Measurements from ENCODE around the gene PTMA.
A peak's percentile ranks its signal among the peaks of the same experiment; 100 is the strongest.

Gene PTMA

DNA sequence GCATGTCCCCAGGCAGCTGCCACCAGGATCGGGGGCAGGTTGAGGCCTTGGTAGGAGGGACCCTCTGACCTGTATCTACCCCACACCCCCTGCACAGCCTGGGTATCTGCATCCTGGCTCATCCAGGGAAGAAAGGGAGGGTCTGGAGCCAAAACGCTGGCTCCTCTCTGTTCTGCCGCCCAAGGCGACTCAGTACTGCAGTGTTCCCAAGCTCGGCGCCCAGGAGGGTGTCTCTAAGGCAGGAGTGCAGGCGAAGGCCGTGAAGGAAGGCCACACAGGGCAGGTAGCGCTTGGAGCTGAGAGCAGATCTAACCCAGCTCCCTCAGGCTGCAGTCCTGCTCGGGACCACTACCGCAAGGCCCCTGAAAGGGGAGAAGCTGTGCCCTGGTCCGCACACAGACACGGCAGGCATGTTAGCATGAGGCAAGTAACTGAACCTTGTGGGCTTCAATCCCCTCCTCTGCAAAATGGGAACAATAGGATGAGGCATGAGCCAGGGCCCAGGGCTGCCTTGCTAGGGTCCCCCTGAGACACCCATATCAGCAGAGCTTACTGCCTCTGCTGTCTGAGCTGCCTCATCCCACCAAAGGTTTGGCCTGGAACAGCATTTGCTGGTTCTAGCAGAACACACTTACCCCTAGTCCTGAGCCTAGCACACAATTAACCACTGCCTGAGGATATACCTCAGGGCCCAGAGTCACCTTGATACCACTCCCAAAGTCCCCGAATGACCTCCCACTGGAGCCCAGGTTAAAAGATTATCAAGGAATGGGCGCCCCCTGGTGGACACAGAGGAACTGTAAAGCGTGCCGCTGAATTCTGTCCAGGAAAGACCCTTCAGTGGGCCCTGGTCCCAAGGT is 6.5 kb downstream of the PTMA start:
- H3K4me3 ChIP-seq (ENCODE audit: low read depth, low read length): no peak overlapping the region
- TF ChIP-seq, protein P1, sequence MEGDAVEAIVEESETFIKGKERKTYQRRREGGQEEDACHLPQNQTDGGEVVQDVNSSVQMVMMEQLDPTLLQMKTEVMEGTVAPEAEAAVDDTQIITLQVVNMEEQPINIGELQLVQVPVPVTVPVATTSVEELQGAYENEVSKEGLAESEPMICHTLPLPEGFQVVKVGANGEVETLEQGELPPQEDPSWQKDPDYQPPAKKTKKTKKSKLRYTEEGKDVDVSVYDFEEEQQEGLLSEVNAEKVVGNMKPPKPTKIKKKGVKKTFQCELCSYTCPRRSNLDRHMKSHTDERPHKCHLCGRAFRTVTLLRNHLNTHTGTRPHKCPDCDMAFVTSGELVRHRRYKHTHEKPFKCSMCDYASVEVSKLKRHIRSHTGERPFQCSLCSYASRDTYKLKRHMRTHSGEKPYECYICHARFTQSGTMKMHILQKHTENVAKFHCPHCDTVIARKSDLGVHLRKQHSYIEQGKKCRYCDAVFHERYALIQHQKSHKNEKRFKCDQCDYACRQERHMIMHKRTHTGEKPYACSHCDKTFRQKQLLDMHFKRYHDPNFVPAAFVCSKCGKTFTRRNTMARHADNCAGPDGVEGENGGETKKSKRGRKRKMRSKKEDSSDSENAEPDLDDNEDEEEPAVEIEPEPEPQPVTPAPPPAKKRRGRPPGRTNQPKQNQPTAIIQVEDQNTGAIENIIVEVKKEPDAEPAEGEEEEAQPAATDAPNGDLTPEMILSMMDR (IDR thresholded peaks at IDR 0.05; ENCODE audit: borderline replicate concordance, insufficient read depth, low read depth, low read length): peak; percentile 76

DNA sequence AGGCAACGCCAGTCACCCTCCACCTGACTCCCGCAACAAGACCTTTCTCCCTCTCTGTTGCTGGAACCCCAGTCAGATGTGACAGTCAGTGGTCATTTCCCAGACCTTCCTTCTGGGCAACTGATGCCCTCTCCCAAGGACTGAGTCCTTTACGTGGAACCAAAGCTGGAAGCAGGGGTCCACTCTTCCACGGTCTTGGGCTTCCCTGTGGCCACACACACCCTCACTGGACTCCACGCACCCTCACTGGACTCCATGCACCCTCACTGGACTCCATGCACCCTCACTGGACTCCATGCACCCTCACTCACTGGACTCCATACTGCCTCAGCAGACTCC is 7.1 kb downstream of the PTMA start:
- TF ChIP-seq, protein P1 (IDR thresholded peaks at IDR 0.05; ENCODE audit: borderline replicate concordance, insufficient read depth, low read depth, low read length): no peak

DNA sequence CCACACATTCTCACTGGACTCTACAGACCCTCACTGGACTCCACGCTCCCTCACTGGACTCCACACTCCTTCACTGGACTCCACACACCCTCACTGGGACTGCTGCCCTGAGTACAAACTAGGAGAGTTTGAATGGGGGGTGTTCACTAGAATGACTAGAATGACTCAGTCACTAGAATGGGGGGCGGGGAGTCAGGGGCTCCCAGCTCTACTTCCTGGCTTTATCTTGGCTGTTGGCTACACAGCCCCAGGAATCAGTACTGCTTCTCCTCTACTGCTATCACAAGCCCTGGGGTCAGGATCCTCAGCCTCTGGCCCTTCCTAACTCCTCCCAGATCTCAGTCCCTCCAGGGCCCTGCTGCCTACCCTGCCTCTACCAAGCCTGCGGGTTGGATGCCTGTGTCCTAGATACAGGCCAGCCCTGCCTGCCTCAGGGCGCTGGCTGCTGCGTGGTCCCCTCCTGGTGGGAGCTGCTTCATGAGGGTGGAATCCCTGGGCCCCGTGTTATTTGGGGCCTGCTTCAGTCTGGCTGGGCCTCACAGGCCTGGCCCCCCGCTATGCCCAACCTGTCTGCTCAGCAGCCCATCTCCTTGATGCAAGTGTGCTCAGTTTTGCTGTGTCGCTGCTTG is 7.8 kb downstream of the PTMA start:
- TF ChIP-seq, protein P1 (IDR thresholded peaks at IDR 0.05; ENCODE audit: borderline replicate concordance, insufficient read depth, low read depth, low read length): no peak
- H3K4me3 ChIP-seq (ENCODE audit: low read depth, low read length): no peak overlapping the region

More for the DNA sequence above, 7.1 kb downstream of the PTMA start:
- H3K4me3 ChIP-seq (ENCODE audit: low read depth, low read length): no peak overlapping the region

DNA sequence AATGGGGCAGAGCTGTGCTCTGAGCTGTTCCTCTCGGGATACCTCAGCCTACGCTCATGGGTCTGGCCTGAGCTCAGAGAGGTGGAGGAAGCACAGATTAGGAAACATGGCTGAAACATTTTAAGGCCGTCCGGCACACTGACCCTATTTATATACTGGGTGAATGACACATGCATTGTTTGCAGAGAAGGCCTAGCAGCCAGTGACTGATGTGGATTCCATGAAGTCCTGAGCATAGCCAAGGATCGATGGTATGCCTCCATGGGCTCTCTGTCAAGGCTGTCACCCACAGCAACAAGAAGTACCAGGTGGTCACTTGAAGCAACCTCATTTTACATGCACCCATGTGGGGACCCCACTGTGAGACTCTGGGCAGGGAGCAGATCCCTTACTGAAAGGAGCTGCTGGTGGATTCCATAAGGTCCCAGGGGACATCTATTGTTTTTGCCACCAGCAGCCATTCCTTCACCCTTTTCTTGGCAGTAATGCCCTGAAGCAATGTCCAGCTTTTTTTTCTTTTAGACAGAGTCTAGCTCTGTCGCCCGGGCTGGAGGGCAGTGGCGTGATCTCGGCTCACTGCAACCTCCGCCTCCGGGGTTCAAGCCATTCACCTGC is 8.4 kb downstream of the PTMA start:
- H3K4me3 ChIP-seq (ENCODE audit: low read depth, low read length): no peak overlapping the region
- TF ChIP-seq, protein P1 (IDR thresholded peaks at IDR 0.05; ENCODE audit: borderline replicate concordance, insufficient read depth, low read depth, low read length): no peak

DNA sequence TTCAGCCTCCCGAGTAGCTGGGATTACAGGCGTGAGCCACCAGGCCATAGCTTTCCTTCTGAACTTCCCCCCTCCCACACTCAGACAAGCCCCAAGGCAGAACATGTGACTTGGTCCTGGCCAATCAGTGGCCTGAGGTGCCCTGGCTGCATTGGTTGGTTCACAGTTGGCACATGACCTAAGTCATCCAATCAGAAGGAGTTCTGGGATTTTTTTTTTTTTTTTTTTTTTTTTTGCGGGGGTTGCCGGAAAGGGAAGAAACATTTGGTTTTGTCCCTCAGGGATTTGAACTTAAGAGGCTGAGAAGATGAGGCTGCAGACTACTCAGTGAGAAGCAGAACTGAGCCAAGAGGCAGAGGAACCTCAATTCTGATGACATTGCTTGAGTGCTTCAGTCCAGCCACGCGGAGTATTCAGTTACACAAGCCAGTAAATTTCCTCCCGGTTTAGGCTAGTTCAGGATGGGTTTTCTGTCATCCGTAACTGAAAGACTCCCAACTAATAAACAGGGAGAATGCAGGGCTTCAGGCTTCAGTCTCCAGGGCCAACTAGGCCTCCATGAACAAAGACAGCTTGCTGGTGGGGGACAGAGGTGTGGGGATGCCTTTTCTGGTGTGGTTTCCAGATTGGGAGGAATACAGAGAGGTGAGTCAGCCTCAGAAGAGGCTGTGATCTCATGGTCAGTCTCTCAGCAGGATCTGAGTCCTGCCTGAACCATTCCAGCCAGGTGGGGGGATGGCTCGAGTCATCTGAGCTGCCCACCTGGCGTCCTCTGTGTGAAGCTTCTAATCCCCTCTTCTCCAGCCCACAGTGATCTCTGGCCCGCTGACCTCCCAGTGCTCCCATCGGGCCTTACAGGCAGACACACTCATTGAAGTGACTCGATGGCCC is 9.2 kb downstream of the PTMA start:
- H3K4me3 ChIP-seq (ENCODE audit: low read depth, low read length): no peak overlapping the region
- TF ChIP-seq, protein P1 (IDR thresholded peaks at IDR 0.05; ENCODE audit: borderline replicate concordance, insufficient read depth, low read depth, low read length): no peak

DNA sequence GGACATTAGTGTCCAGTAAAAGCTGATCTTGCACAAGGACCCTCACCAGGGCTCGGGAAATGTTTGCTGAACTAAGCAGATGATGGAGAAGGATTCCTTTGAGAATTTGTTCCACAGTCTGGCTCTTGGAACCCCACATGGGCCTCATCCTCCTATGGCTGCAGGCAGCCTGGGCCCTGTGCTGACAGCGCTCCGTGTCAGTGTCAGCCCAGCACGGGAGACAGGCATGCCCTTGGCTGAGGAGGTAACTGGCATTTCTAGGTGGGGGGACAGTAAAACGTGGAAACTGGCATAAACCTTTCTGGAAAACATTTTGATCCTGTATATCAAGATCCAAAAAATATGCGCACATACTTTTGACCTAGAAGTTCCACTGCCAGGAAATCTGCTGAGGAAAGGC is 10.5 kb downstream of the PTMA start:
- TF ChIP-seq, protein P1 (IDR thresholded peaks at IDR 0.05; ENCODE audit: borderline replicate concordance, insufficient read depth, low read depth, low read length): no peak
- no peak overlapping the region for H3K4me3 ChIP-seq (ENCODE audit: low read depth, low read length)
